Esophagus (tissue), 2 donors: ENCODE data around the gene ACAP1. TPM values are rescaled to one million over a fixed set of nuclear protein-coding genes. Genes with fewer than 3 reads are reported as not detected.

Source experiments
- H3K27ac ChIP-seq, 2 donors: one replicate each; pipeline ENCODE4 v1.5.1; 2013; ENCODE audit warnings: low read depth in 2 of 2, mild to moderate bottlenecking in 2 of 2, inconsistent platforms in 1 of 2, low read length in 1 of 2, moderate library complexity in 1 of 2
- H3K27me3 ChIP-seq, 2 donors: one replicate each; pipeline ENCODE4 v1.6.1; 2013; ENCODE audit warnings: low read length in 2 of 2, control low read depth in 1 of 2, mild to moderate bottlenecking in 1 of 2; ENCODE audit not compliant: insufficient read depth in 2 of 2, control insufficient read depth in 1 of 2
- H3K36me3 ChIP-seq, 2 donors: one replicate each; pipeline ENCODE4 v1.6.1; 2013; ENCODE audit warnings: low read length in 1 of 2; ENCODE audit not compliant: control insufficient read depth in 2 of 2, insufficient read depth in 2 of 2
- H3K4me1 ChIP-seq, 2 donors: one replicate each; pipeline ENCODE4 v1.6.1; 2013; ENCODE audit warnings: low read length in 1 of 2; ENCODE audit not compliant: control insufficient read depth in 2 of 2, insufficient read depth in 2 of 2
- H3K4me3 ChIP-seq, 2 donors: one replicate each; pipeline ENCODE4 v1.5.1; 2013; ENCODE audit warnings: low read length in 2 of 2, mild to moderate bottlenecking in 2 of 2, low read depth in 1 of 2, moderate library complexity in 1 of 2
- H3K9me3 ChIP-seq, 2 donors: one replicate each; pipeline ENCODE4 v1.6.1; 2013; ENCODE audit warnings: mild to moderate bottlenecking in 2 of 2, low read depth in 1 of 2, low read length in 1 of 2, moderate library complexity in 1 of 2; ENCODE audit not compliant: control insufficient read depth in 2 of 2, insufficient read depth in 1 of 2
- WGBS, 2 donors: extraction: QIAGEN DNeasy Blood & Tissue Kit; methylation state at CpG; one replicate each; pipeline ENCODE4 v1.1.7; 2013; 5-methylcytosine and 5-hydroxymethylcytosine counted together
- polyA plus RNA-seq, 2 donors: library from polyadenylated mRNA; stranded (reverse); fragments of 200-250 nt; gene quantifications; one replicate each; pipeline ENCODE4 v1.2.3, GENCODE V29; 2013
- donor health status: healthy with polysubstance abuse.
- donor health status: Bipolar disorder and iron deficiency.

The ACAP1 gene
- polyA plus RNA-seq, 2 donors, result 5.3 to 9.7 TPM

DNA sequence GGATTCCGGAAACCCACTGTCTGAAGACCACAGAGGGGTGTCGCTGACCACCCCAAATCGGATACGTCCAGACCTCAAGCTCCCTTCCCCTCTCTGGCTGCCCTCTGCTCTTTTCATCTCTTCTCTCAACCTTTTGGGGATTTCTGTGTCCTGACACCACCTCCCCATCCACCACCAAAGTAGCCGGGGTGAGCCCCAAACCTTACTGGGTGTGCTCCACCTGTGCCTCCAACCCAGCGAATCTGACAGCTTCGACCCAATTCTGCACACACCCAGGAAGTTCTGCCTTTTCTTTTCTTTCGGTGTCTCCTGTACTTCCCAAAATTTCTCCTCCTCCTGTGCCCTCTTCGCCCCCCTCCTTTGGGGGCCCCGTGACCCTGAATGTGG, 16.2 kb downstream of the ACAP1 start:
- Histone ChIP-seq H3K9me3 (no peaks in the 10 kb centered on the region), H3K27ac (peak overlapping the region; percentile 93 to 99), H3K4me3 (peak overlapping the region; percentile 79), H3K36me3 (peaks cover 0 to 6% of the 10 kb centered on the region in 2 donors), H3K4me1 (peaks cover 11 to 26% of the 10 kb centered on the region in 2 donors), H3K27me3 (no peaks in the 10 kb centered on the region)
- WGBS, 2 donors, result 26% methylated on average over 10 of the region's 10 CpGs

GRCh38 chr17:7352910-7353635, 16.7 kb downstream of the ACAP1 start:
- WGBS, 2 donors, result 89 to 91% methylated on average over 37 of the region's 37 CpGs
- H3K36me3 ChIP-seq, result peaks cover 0 to 4% of the 10 kb centered on the region in 2 donors
- peak overlapping the region; percentile 79 for H3K4me3 ChIP-seq
- no peaks in the 10 kb centered on the region for H3K9me3 ChIP-seq
- H3K27me3 ChIP-seq, result no peaks in the 10 kb centered on the region
- peak overlapping the region; percentile 93 to 99 for H3K27ac ChIP-seq
- H3K4me1 ChIP-seq, result peaks cover 11 to 26% of the 10 kb centered on the region in 2 donors

DNA sequence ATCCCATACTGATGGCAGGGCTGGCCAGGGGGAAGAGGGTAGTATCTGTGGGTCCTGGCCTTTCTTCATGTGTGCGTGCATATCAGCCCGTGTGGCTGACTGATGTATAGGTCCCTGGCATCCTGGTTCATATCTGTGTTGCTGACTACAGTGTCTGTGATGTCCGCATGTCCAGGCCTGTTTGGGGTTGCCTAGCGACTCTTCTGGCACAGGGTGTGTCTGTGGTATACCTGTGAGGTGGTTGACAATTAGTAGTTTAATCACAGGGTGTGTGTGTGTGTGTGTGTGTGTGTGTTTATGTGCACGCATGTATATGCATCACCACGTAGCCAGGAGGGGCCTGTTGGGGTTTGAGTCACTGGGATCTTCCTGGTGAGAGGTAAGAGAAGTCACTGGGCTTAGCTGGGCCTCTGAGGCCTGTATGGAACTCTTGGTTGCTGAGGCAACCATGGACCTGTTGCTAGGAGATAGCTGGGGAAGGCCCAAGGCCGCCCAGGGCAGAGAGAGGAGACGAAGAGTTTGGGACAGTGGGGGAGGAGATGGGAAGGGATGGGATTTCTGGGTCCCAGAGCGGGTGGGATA, 18.0 kb downstream of the ACAP1 start:
- H3K4me3 ChIP-seq, result peak overlapping the region; percentile 79
- WGBS, 2 donors, result 48 to 56% methylated on average over 9 of the region's 9 CpGs
- H3K27me3 ChIP-seq, result no peaks in the 10 kb centered on the region
- H3K36me3 ChIP-seq, result peaks cover 0 to 3% of the 10 kb centered on the region in 2 donors
- no peaks in the 10 kb centered on the region for H3K9me3 ChIP-seq
- H3K27ac ChIP-seq, result peak overlapping the region; percentile 89 to 93
- H3K4me1 ChIP-seq, result peaks cover 11 to 26% of the 10 kb centered on the region in 2 donors

DNA sequence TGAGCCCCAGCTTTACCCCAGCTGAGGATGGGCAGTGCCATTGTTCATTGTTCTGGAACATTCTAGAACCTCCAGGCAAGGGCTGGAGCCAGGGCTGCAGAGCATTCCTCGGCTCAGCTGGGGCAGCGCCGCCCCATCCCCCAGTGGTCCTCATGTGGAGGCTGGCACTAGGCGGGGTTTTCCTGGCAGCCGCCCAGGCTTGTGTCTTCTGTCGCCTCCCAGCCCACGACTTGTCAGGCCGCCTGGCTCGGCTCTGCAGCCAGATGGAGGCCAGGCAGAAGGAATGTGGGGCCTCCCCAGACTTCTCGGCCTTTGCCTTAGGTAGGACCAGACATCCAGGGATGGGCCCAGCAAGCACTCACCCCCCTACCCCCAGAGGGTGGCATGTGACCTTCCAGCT, 18.7 kb downstream of the ACAP1 start, which contains the start of gene TMEM95:
TMEM95 (plus strand) TSS at position 104 of the 400 bp plus-strand sequence; CDS start at position 153, 49 bp downstream.
- no peaks in the 10 kb centered on the region for H3K9me3 ChIP-seq
- no peaks in the 10 kb centered on the region for H3K27me3 ChIP-seq
- H3K4me3 ChIP-seq, result peak within 1 kb of the TSS; percentile 79
- H3K27ac ChIP-seq, result peak within 1 kb of the TSS; percentile 89 to 93
- peaks cover 0 to 3% of the 10 kb centered on the region in 2 donors for H3K36me3 ChIP-seq
- WGBS, 2 donors, result 51 to 54% methylated on average over 10 of the region's 10 CpGs
- peaks cover 7 to 26% of the 10 kb centered on the region in 2 donors for H3K4me1 ChIP-seq

DNA sequence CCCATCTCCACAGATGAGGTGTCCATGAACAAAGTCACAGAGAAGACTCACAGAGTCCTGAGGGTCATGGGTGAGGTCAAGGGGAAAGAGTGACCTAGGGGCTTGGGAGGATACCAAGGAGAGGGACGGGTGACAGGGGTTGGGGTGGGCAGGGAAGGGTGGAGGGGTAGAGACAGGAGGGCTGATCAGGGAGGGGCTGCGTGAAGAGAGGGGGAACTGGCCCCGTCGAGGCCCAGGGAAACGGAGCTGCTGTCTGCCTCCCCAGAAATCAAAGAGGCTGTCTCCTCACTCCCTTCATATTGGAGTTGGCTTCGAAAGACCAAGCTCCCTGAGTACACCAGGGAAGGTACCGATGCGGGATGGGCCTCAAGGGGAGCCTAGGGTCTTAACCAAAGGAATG, 19.2 kb downstream of the ACAP1 start:
- no peaks in the 10 kb centered on the region for H3K27me3 ChIP-seq
- peaks cover 0 to 3% of the 10 kb centered on the region in 2 donors for H3K36me3 ChIP-seq
- H3K9me3 ChIP-seq, result no peaks in the 10 kb centered on the region
- H3K4me3 ChIP-seq, result no peak overlapping the region
- peaks cover 7 to 26% of the 10 kb centered on the region in 2 donors for H3K4me1 ChIP-seq
- 79 to 81% methylated on average over 7 to 8 of the region's 8 CpGs for WGBS, 2 donors
- peak overlapping the region in 1 of 2 donors; percentile 27 for H3K27ac ChIP-seq

DNA sequence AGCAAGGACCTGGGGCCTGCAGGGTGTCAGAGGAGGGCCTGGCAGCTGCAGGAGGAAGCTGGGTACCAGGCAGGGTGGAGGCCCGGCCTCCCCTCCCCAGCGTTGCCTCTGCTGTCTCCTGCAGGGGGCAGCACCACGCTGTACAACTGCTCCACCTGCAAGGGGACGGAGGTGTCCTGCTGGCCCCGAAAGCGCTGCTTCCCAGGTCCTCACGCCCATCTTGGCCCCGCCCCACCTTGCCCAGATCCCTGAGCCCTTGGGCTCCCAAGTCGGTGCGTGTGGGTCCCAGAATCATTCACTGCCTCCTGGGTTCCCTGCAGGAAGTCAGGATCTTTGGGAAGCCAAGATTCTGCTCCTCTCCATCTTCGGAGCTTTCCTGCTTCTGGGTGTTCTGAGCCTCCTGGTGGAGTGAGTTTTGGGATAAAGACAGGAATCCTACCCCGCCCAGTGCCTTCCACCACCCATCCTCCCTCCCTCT, 19.8 kb downstream of the ACAP1 start:
- no peaks in the 10 kb centered on the region for H3K9me3 ChIP-seq
- peaks cover 0 to 3% of the 10 kb centered on the region in 2 donors for H3K36me3 ChIP-seq
- peaks cover 7 to 26% of the 10 kb centered on the region in 2 donors for H3K4me1 ChIP-seq
- no peaks in the 10 kb centered on the region for H3K27me3 ChIP-seq
- peak overlapping the region in 1 of 2 donors; percentile 27 for H3K27ac ChIP-seq
- WGBS, 2 donors, result 8 to 9% methylated on average over 11 to 12 of the region's 12 CpGs
- no peak overlapping the region for H3K4me3 ChIP-seq

DNA sequence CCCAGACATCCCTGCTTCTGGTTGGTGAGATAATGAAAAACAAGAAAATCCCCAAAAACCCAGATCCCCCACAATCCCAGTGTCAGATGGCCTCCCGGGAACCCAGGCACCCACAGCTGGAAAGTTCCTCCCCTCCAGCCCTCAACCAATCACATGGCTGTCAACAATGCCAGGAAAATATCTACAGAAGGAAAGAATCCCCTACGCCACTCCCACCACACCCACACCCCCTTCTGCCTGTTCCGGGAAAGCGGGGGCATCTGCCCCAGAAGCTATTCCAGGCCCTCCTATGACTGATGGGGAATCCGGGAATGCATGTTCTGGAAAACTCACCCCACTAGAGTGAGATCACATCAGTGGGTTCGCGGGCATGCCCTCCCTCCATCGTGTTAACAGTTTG, 20.4 kb downstream of the ACAP1 start:
- whole genome bisulfite sequencing, 2 donors, result 69% methylated on average over 8 of the region's 8 CpGs
- peaks cover 7 to 26% of the 10 kb centered on the region in 2 donors for H3K4me1 ChIP-seq
- no peak overlapping the region for H3K4me3 ChIP-seq
- H3K36me3 ChIP-seq, result peaks cover 0 to 3% of the 10 kb centered on the region in 2 donors
- H3K27me3 ChIP-seq, result no peaks in the 10 kb centered on the region
- no peak overlapping the region for H3K27ac ChIP-seq
- H3K9me3 ChIP-seq, result no peaks in the 10 kb centered on the region

DNA sequence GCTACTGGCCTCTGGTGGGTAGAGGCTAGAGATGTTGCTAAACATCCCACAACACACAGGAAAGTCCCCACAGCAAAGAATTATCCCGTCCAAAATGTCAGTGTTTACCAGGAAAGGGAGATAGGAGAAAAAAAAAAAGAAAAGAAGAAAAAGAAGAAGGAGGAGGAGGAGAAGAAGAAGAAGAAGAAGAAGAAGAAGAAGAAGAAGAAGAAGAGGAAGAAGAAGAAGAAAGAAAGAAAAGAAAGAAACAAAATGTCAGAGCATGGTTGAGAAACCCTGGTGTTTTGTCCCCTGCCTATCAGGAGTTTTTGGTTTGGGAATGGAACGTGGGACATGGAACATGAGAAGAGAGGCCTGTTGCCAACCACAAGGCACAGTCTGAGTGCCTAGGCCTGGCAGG, 21.1 kb downstream of the ACAP1 start:
- WGBS, 2 donors, result 59 to 60% methylated on average over 2 of the region's 2 CpGs
- Histone ChIP-seq H3K9me3 (no peaks in the 10 kb centered on the region), H3K4me1 (peaks cover 7 to 26% of the 10 kb centered on the region in 2 donors), H3K27me3 (no peaks in the 10 kb centered on the region), H3K27ac (no peak overlapping the region), H3K4me3 (no peak overlapping the region), H3K36me3 (peaks cover 0 to 3% of the 10 kb centered on the region in 2 donors)

- H3K9me3 ChIP-seq, result no peaks in the 10 kb centered on the region
- no peak overlapping the region for H3K4me3 ChIP-seq
- WGBS, 2 donors, result 38 to 60% methylated on average over 3 of the region's 3 CpGs
- no peak overlapping the region for H3K27ac ChIP-seq
- no peaks in the 10 kb centered on the region for H3K4me1 ChIP-seq
- no peaks in the 10 kb centered on the region for H3K27me3 ChIP-seq
- no peaks in the 10 kb centered on the region for H3K36me3 ChIP-seq
Measured at GRCh38 chr17:7361906-7362305, 25.6 kb downstream of the ACAP1 start.
